Neuronal stem cell (in vitro differentiated cells): ENCODE results near the gene ZPBP.

Experiments used
- DNase-seq: peaks from one replicate; pipeline ENCODE4 v3.0.0-alpha.2; 2013; ENCODE audit warnings: low spot score
- H2AFZ ChIP-seq: one replicate; pipeline ENCODE4 v1.6.1; 2013; ENCODE audit warnings: mild to moderate bottlenecking, low read length, inconsistent platforms
- H2AK5ac ChIP-seq: 2 replicates; pipeline ENCODE4 v1.6.1; 2013; ENCODE audit warnings: low read depth, mild to moderate bottlenecking, inconsistent platforms, low read length, moderate library complexity, mixed read lengths
- H2BK120ac ChIP-seq: 2 replicates; pipeline ENCODE4 v1.6.1; 2013; ENCODE audit warnings: low read depth, mild to moderate bottlenecking, inconsistent platforms, low read length, moderate library complexity, mixed read lengths
- H2BK12ac ChIP-seq: one replicate; pipeline ENCODE4 v1.6.1; 2013; ENCODE audit warnings: low read length, inconsistent platforms
- H2BK15ac ChIP-seq: 2 replicates; pipeline ENCODE4 v1.6.1; 2013; ENCODE audit warnings: mild to moderate bottlenecking, low read length, inconsistent platforms, mixed read lengths
- H2BK5ac ChIP-seq: one replicate; pipeline ENCODE4 v1.6.1; 2013; ENCODE audit warnings: inconsistent platforms, mild to moderate bottlenecking, low read length, moderate library complexity
- H3K14ac ChIP-seq: one replicate; pipeline ENCODE4 v1.6.1; 2013; ENCODE audit warnings: low read length, inconsistent platforms
- H3K18ac ChIP-seq: 2 replicates; pipeline ENCODE4 v1.6.1; 2013; ENCODE audit warnings: low read length, inconsistent platforms
- H3K23ac ChIP-seq: 2 replicates; pipeline ENCODE4 v1.6.1; 2013; ENCODE audit warnings: low read depth, mild to moderate bottlenecking, mixed read lengths, low read length, inconsistent platforms; ENCODE audit not compliant: poor library complexity
- H3K27ac ChIP-seq: replicated peaks from 3 replicates; pipeline ENCODE4 v1.5.1; 2013; ENCODE audit warnings: low read length, inconsistent platforms
- H3K27me3 ChIP-seq, 3 experiments: 2 replicates each; pipeline ENCODE4 v1.6.1; 2013; ENCODE audit warnings: low read length in 3 of 3, mild to moderate bottlenecking in 2 of 3, inconsistent platforms in 1 of 3, low read depth in 1 of 3, mixed read lengths in 1 of 3, moderate library complexity in 1 of 3; ENCODE audit not compliant: control insufficient read depth in 3 of 3, insufficient read depth in 3 of 3
- H3K36me3 ChIP-seq, 2 donors: replicated peaks in 1 of 2; 2 replicates each; pipeline ENCODE4 v1.6.1; 2013; ENCODE audit warnings: low read length in 2 of 2; ENCODE audit not compliant: control insufficient read depth in 2 of 2, insufficient read depth in 2 of 2
- H3K4ac ChIP-seq: 2 replicates; pipeline ENCODE4 v1.6.1; 2013; ENCODE audit warnings: inconsistent platforms, mild to moderate bottlenecking, low read length, moderate library complexity
- H3K4me1 ChIP-seq, 2 donors: 1 replicate in 1 of 2; 2 replicates in 1 of 2; pipeline ENCODE4 v1.6.1; 2013; ENCODE audit warnings: low read length in 2 of 2, low read depth in 1 of 2; ENCODE audit not compliant: control insufficient read depth in 2 of 2, insufficient read depth in 1 of 2
- H3K4me2 ChIP-seq: one replicate; pipeline ENCODE4 v1.6.1; 2013; ENCODE audit warnings: mild to moderate bottlenecking, low read length, inconsistent platforms; ENCODE audit not compliant: insufficient read depth, poor library complexity, severe bottlenecking
- H3K4me3 ChIP-seq, 2 donors: 2 replicates each; pipeline ENCODE4 v1.5.1; 2013; ENCODE audit warnings: low read length in 2 of 2, mild to moderate bottlenecking in 2 of 2, inconsistent platforms in 1 of 2, moderate library complexity in 1 of 2
- H3K79me1 ChIP-seq: one replicate; pipeline ENCODE4 v1.6.1; 2013; ENCODE audit warnings: low read depth, mild to moderate bottlenecking, inconsistent platforms, low read length, moderate library complexity
- H3K9ac ChIP-seq: one replicate; pipeline ENCODE4 v1.6.1; 2013; ENCODE audit warnings: mild to moderate bottlenecking, low read depth, low read length, inconsistent platforms; ENCODE audit not compliant: poor library complexity
- H3K9me3 ChIP-seq, 2 donors: replicated peaks in 1 of 2; 2 replicates each; pipeline versions ENCODE3 to v1.6.1; 2013; ENCODE audit warnings: low read length in 2 of 2, mild to moderate bottlenecking in 2 of 2, inconsistent platforms in 1 of 2, low read depth in 1 of 2, mixed read lengths in 1 of 2, moderate library complexity in 1 of 2; ENCODE audit not compliant: control insufficient read depth in 2 of 2, insufficient read depth in 1 of 2
- H4K8ac ChIP-seq: one replicate; pipeline ENCODE4 v1.6.1; 2013; ENCODE audit warnings: low read depth, mild to moderate bottlenecking, inconsistent platforms, low read length, moderate library complexity
- H4K91ac ChIP-seq: one replicate; pipeline ENCODE4 v1.6.1; 2013; ENCODE audit warnings: low read length, low read depth, mild to moderate bottlenecking, inconsistent platforms; ENCODE audit not compliant: poor library complexity
- WGBS, 2 donors: extraction: QIAGEN DNeasy Blood & Tissue Kit; methylation state at CpG; one replicate each; pipeline ENCODE4 v1.1.7; 2013; ENCODE audit warnings: missing lambda C conversion rate in 2 of 2, mixed read lengths in 1 of 2; ENCODE audit not compliant: insufficient read length in 2 of 2, insufficient replicate concordance in 1 of 2; ENCODE audit errors: extremely low coverage in 2 of 2; 5-methylcytosine and 5-hydroxymethylcytosine counted together

ZPBP gene

DNA sequence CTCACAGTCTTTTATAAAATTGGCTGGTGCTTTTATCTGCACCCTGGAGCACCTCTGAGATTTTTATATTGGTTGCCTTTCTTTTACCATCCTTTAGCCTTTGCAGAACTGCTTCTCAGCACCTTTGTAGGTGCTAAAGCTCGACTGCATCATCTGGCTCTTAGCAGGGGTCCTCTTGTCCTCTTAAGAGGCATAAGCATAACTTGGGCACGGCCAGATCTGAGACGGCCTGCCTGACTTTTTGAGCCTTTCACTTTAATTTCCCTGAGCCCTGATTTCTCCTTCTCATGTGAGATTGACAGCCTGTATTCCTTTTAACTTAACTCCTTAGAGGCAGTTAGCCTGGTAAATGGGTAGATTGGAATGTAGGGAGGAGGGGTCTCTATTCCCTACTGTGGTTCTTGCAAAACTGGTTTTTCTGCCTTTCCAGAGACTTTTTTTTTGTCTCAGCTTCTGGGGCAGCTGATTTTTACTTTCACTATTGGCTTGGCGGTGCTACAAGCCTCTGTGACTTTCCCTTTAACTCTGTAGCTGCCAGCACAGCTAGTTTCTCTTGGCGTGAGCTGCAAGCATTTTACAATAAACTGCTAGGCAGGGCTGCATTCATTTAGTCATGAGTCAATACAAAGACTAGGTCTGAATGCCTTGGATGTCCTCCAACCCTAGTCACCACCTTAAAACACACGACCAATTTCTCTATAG lies 24.0 kb downstream of the ZPBP start:
- H2BK15ac ChIP-seq, result no peak overlapping the region
- no peaks in the 10 kb centered on the region for H3K36me3 ChIP-seq
- no peak overlapping the region for H3K4me2 ChIP-seq
- no peak overlapping the region for H3K18ac ChIP-seq
- no peak overlapping the region for H3K27ac ChIP-seq
- no peak overlapping the region for H3K9ac ChIP-seq
- H2AK5ac ChIP-seq, result no peak overlapping the region
- H4K8ac ChIP-seq, result no peak overlapping the region
- no peaks in the 10 kb centered on the region for H3K79me1 ChIP-seq
- no peak overlapping the region for H2BK12ac ChIP-seq
- peaks cover 0 to 16% of the 10 kb centered on the region in 2 donors for H3K9me3 ChIP-seq
- no peak for DNase-seq
- H4K91ac ChIP-seq, result no peak overlapping the region
- no peak overlapping the region for H3K4me3 ChIP-seq
- H3K23ac ChIP-seq, result no peak overlapping the region
- no peak overlapping the region for H3K14ac ChIP-seq
- H3K4ac ChIP-seq, result no peak overlapping the region
- H2BK5ac ChIP-seq, result no peak overlapping the region
- H3K27me3 ChIP-seq, result no peaks in the 10 kb centered on the region
- no peaks in the 10 kb centered on the region for H3K4me1 ChIP-seq
- peak overlapping the region; percentile 16 for H2AFZ ChIP-seq
- no peak overlapping the region for H2BK120ac ChIP-seq
- WGBS, 2 donors, result no CpG with 5 or more reads among the region's 6 CpGs

DNA sequence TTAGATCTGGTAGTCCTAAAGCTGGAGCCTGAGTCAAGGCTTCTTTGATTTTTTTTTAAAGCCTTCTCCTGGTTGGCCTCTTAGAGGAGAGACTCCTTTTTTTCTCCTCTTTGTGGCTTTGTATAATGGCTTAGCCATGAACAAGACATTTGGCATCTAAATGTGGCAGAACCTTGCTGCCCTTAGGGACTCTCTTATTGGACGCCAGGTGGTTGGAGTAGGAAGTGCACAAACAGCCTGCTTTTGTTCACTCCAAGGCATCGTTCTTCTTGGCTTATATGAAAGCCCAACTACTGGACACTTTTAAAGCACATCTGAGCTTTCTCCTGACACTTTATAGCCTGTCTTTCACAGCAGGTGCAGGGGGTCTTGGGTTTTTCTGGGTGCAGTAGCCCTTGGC lies 25.0 kb downstream of the ZPBP start:
- Histone ChIP-seq H3K4me1 (no peaks in the 10 kb centered on the region), H3K18ac (no peak overlapping the region), H3K27ac (no peak overlapping the region), H3K4me3 (no peak overlapping the region), H3K36me3 (no peaks in the 10 kb centered on the region), H3K79me1 (no peaks in the 10 kb centered on the region), H2AK5ac (no peak overlapping the region), H3K23ac (no peak overlapping the region), H2BK15ac (no peak overlapping the region), H3K4ac (no peak overlapping the region), H3K4me2 (no peak overlapping the region), H2AFZ (no peak overlapping the region), H4K8ac (no peak overlapping the region), H4K91ac (no peak overlapping the region), H2BK12ac (no peak overlapping the region), H3K27me3 (no peaks in the 10 kb centered on the region), H2BK5ac (no peak overlapping the region), H3K14ac (no peak overlapping the region), H2BK120ac (no peak overlapping the region), H3K9ac (no peak overlapping the region), H3K9me3 (peaks cover 0 to 16% of the 10 kb centered on the region in 2 donors)
- WGBS, 2 donors, result no CpG with 5 or more reads among the region's 2 CpGs
- no peak for DNase-seq

DNA sequence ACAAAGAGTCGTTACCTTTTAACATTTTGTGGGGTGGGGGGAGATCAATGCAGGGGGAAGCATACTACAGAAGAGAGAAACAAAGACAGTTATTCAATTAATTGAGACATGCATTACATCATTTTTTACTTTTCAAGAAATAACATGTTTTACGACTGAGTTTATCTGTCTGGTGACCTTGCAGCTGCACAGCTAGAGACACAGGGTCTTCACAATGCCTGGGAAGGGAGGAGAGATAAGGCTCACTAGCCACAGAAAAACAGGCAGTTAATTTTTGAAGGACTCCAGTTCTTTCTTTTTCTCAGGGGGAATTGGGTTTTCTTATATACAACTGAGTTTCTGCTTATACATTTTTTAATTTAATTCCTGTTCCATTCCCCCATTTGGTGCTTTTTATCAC lies 30.1 kb downstream of the ZPBP start:
- H3K18ac ChIP-seq, result no peak overlapping the region
- no peak overlapping the region for H2AK5ac ChIP-seq
- H4K8ac ChIP-seq, result no peak overlapping the region
- no peak overlapping the region for H3K4me2 ChIP-seq
- DNase-seq, result no peak
- no peak overlapping the region for H2BK120ac ChIP-seq
- H3K4me1 ChIP-seq, result no peaks in the 10 kb centered on the region
- H3K4me3 ChIP-seq, result no peak overlapping the region
- H3K23ac ChIP-seq, result no peak overlapping the region
- H3K14ac ChIP-seq, result no peak overlapping the region
- H4K91ac ChIP-seq, result no peak overlapping the region
- H2BK15ac ChIP-seq, result no peak overlapping the region
- no peak overlapping the region for H3K27ac ChIP-seq
- no peak overlapping the region for H2BK5ac ChIP-seq
- no peak overlapping the region for H3K9ac ChIP-seq
- H3K4ac ChIP-seq, result no peak overlapping the region
- H2AFZ ChIP-seq, result no peak overlapping the region
- no CpG with 5 or more reads among the region's 2 CpGs for WGBS, 2 donors
- H3K79me1 ChIP-seq, result no peaks in the 10 kb centered on the region
- H3K36me3 ChIP-seq, result no peaks in the 10 kb centered on the region
- H3K27me3 ChIP-seq, result no peaks in the 10 kb centered on the region
- no peak overlapping the region for H2BK12ac ChIP-seq
- no peaks in the 10 kb centered on the region for H3K9me3 ChIP-seq

DNA sequence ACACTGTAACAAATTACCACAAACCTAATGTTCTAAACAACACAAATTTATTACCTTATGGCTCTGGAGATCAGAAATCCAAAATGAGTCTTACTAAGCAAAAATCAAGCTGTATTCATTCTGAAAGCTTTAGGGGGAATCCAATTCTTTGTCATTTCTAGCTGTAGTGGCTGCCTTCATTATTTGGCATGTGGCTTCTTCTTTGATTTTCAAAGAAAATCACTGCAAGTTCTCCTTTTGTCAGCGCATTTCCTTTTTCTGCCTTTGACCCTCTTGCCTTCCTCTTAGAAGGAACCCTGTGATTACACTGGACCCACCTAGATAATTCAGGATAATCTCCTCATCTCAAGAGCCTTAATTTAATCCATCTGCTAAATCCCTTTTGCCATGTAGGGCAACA lies 36.9 kb downstream of the ZPBP start:
- Histone ChIP-seq H3K14ac (no peak overlapping the region), H2AK5ac (no peak overlapping the region)
- WGBS, 2 donors, result no CpG with 5 or more reads among the region's 1 CpG

More for the DNA sequence above, 36.9 kb downstream of the ZPBP start:
- Histone ChIP-seq H2AFZ (no peak overlapping the region), H3K4ac (no peak overlapping the region), H2BK120ac (no peak overlapping the region), H3K9ac (no peak overlapping the region), H3K18ac (no peak overlapping the region), H3K4me2 (no peak overlapping the region), H2BK5ac (no peak overlapping the region), H3K23ac (no peak overlapping the region), H3K27ac (no peak overlapping the region), H3K79me1 (no peaks in the 10 kb centered on the region), H3K9me3 (no peaks in the 10 kb centered on the region), H3K27me3 (no peaks in the 10 kb centered on the region), H4K8ac (no peak overlapping the region), H3K36me3 (no peaks in the 10 kb centered on the region), H3K4me3 (no peak overlapping the region), H4K91ac (no peak overlapping the region), H2BK15ac (no peak overlapping the region), H3K4me1 (no peaks in the 10 kb centered on the region), H2BK12ac (no peak overlapping the region)
- DNase-seq, result no peak
